ENCODE data around the gene PA2G4. TPM values are rescaled to one million over a fixed set of nuclear protein-coding genes. Genes with fewer than 3 reads are reported as not detected.
"Not testable (repeated sequence)": the region's sequence is repeated elsewhere in the genome, so short reads cannot be mapped to it uniquely, and the experiment has no call there.

Gene PA2G4
- polyA plus RNA-seq, 1 donor (not counting 4 experiments of a cell fraction or from before 2014, with no cell fraction given) = 480 TPM

GRCh38 chr12:56071648-56072047 is 32.7 kb upstream of the PA2G4 start:
- DNase-seq (ENCODE audit: low read depth, low spot score) = peak; percentile 66
- no peak for TF ChIP-seq CTCF (optimal IDR thresholded peaks at IDR 0.05 in 1 of 3, IDR thresholded peaks at IDR 0.05 in 1 of 3, conservative IDR thresholded peaks at IDR 0.05 in 1 of 3; ENCODE audit: extremely low read depth in 1 of 3, insufficient read depth in 2 of 3, low read length in 3 of 3)
- TF ChIP-seq EZH2 (IDR thresholded peaks at IDR 0.05; ENCODE audit: low read length) = no peak

DNA sequence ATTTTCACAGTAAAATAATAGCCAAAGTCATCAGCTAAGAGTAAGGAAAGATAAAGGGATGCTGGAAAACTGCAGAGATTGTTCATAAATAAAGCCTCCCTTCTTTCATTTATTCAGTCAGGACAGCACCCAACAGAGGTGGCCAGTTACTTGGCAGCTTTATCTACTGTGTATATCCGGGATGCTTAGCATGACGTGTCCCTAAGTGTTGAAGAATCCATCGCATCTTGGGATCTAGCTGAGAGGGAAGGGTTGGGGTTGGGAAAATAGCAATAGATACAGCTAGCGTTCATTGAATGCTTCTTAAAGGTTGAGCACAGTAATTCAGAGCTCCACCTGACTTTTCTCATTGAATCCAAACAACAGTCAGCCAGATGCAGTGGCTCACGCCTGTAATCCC is 30.0 kb upstream of the PA2G4 start:
- H3K4me2 ChIP-seq (ENCODE audit: control insufficient read depth, extremely low read depth, insufficient read depth, low read depth, low read length) = no peak overlapping the region
- DNase-seq (ENCODE audit: low read depth, low spot score) = no peak
- peaks cover 7% of the 10 kb centered on the region for H3K4me1 ChIP-seq (ENCODE audit: control insufficient read depth, extremely low read depth, insufficient read depth, low read length)
- H3K9ac ChIP-seq (ENCODE audit: control insufficient read depth, extremely low read depth, insufficient read depth, low read length) = no peak overlapping the region
- no peaks in the 10 kb centered on the region for H3K9me3 ChIP-seq (ENCODE audit: control insufficient read depth, low read depth, low read length)
- dilution Hi-C loops (cut with MboI; ENCODE audit: extremely low pct_ligation_motif_present, low sequenced_read_pairs) = no loop called here
- H2AFZ ChIP-seq (ENCODE audit: control insufficient read depth, low read length) = no peak overlapping the region
- no peaks in the 10 kb centered on the region for H3K9me1 ChIP-seq (ENCODE audit: control insufficient read depth, extremely low read depth, insufficient read depth, low read length)
- no peaks in the 10 kb centered on the region for H3K27me3 ChIP-seq (ENCODE audit: control insufficient read depth, extremely low read depth, insufficient read depth, low read length)
- no peak for FAIRE-seq
- no peak overlapping the region for H3K27ac ChIP-seq (ENCODE audit: control insufficient read depth, insufficient read depth, low read length)
- H3K79me2 ChIP-seq (ENCODE audit: control insufficient read depth, insufficient read depth, low read length) = no peaks in the 10 kb centered on the region
- TF ChIP-seq CTCF (optimal IDR thresholded peaks at IDR 0.05 in 1 of 3, IDR thresholded peaks at IDR 0.05 in 1 of 3, conservative IDR thresholded peaks at IDR 0.05 in 1 of 3; ENCODE audit: extremely low read depth in 1 of 3, insufficient read depth in 2 of 3, low read length in 3 of 3) (no peak), EZH2 (IDR thresholded peaks at IDR 0.05; ENCODE audit: low read length) (no peak)
- no peaks in the 10 kb centered on the region for H3K36me3 ChIP-seq (ENCODE audit: control insufficient read depth in 2 of 2, extremely low read depth in 1 of 2, insufficient read depth in 2 of 2, low read length in 2 of 2)
- no peaks in the 10 kb centered on the region for H4K20me1 ChIP-seq (ENCODE audit: control insufficient read depth, extremely low read depth, insufficient read depth, low read length)
- H3K4me3 ChIP-seq (ENCODE audit: control insufficient read depth in 2 of 3, extremely low read depth in 1 of 3, insufficient read depth in 2 of 3, low read depth in 1 of 3, low read length in 3 of 3) = no peak overlapping the region

More at GRCh38 chr12:56071648-56072047, 32.7 kb upstream of the PA2G4 start:
- no peaks in the 10 kb centered on the region for H3K36me3 ChIP-seq (ENCODE audit: control insufficient read depth in 2 of 2, extremely low read depth in 1 of 2, insufficient read depth in 2 of 2, low read length in 2 of 2)
- H3K79me2 ChIP-seq (ENCODE audit: control insufficient read depth, insufficient read depth, low read length) = no peaks in the 10 kb centered on the region
- no peaks in the 10 kb centered on the region for H3K27me3 ChIP-seq (ENCODE audit: control insufficient read depth, extremely low read depth, insufficient read depth, low read length)
- dilution Hi-C loops (cut with MboI; ENCODE audit: extremely low pct_ligation_motif_present, low sequenced_read_pairs) = no loop called here
- H3K9ac ChIP-seq (ENCODE audit: control insufficient read depth, extremely low read depth, insufficient read depth, low read length) = no peak overlapping the region
- H3K9me3 ChIP-seq (ENCODE audit: control insufficient read depth, low read depth, low read length) = no peaks in the 10 kb centered on the region
- H3K9me1 ChIP-seq (ENCODE audit: control insufficient read depth, extremely low read depth, insufficient read depth, low read length) = no peaks in the 10 kb centered on the region
- no peak overlapping the region for H3K4me3 ChIP-seq (ENCODE audit: control insufficient read depth in 2 of 3, extremely low read depth in 1 of 3, insufficient read depth in 2 of 3, low read depth in 1 of 3, low read length in 3 of 3)
- H4K20me1 ChIP-seq (ENCODE audit: control insufficient read depth, extremely low read depth, insufficient read depth, low read length) = no peaks in the 10 kb centered on the region
- no peak for FAIRE-seq
- no peak overlapping the region for H3K27ac ChIP-seq (ENCODE audit: control insufficient read depth, insufficient read depth, low read length)
- peaks cover 7% of the 10 kb centered on the region for H3K4me1 ChIP-seq (ENCODE audit: control insufficient read depth, extremely low read depth, insufficient read depth, low read length)
- H2AFZ ChIP-seq (ENCODE audit: control insufficient read depth, low read length) = no peak overlapping the region
- H3K4me2 ChIP-seq (ENCODE audit: control insufficient read depth, extremely low read depth, insufficient read depth, low read depth, low read length) = no peak overlapping the region

DNA sequence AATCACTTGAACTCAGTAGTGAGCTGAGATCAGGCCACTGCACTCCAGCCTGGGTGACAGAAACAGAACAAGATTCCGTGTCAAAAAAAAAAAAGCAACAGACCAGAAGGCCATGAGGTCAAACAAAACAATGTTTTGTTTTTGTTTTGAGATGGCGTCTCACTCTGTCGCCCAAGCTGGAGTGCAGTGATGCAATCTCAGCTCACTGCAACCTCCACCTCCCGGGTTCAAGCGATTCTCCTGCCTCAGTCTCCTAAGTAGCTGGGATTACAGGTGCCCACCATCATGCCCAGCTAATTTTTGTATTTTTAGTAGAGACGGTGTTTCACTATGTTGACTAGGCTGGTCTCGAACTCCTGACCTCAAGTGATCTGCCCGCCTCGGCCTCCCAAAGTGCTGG is 26.4 kb upstream of the PA2G4 start:
- H2AFZ ChIP-seq (ENCODE audit: control insufficient read depth, low read length); H3K36me3 ChIP-seq (ENCODE audit: control insufficient read depth in 2 of 2, extremely low read depth in 1 of 2, insufficient read depth in 2 of 2, low read length in 2 of 2); H3K27ac ChIP-seq (ENCODE audit: control insufficient read depth, insufficient read depth, low read length); FAIRE-seq; DNase-seq (ENCODE audit: low read depth, low spot score); H3K9me1 ChIP-seq (ENCODE audit: control insufficient read depth, extremely low read depth, insufficient read depth, low read length); H3K4me2 ChIP-seq (ENCODE audit: control insufficient read depth, extremely low read depth, insufficient read depth, low read depth, low read length); H3K4me3 ChIP-seq (ENCODE audit: control insufficient read depth in 2 of 3, extremely low read depth in 1 of 3, insufficient read depth in 2 of 3, low read depth in 1 of 3, low read length in 3 of 3); H3K9me3 ChIP-seq (ENCODE audit: control insufficient read depth, low read depth, low read length); H4K20me1 ChIP-seq (ENCODE audit: control insufficient read depth, extremely low read depth, insufficient read depth, low read length); dilution Hi-C loops (cut with MboI; ENCODE audit: extremely low pct_ligation_motif_present, low sequenced_read_pairs); H3K27me3 ChIP-seq (ENCODE audit: control insufficient read depth, extremely low read depth, insufficient read depth, low read length); H3K9ac ChIP-seq (ENCODE audit: control insufficient read depth, extremely low read depth, insufficient read depth, low read length); H3K79me2 ChIP-seq (ENCODE audit: control insufficient read depth, insufficient read depth, low read length): not testable (repeated sequence)
- peaks cover 10% of the 10 kb centered on the region for H3K4me1 ChIP-seq (ENCODE audit: control insufficient read depth, extremely low read depth, insufficient read depth, low read length)

All from keratinocyte (primary cell).